Activated effector memory CD4-positive, alpha-beta T cell treated with anti-CD3 and anti-CD28 coated beads, Interleukin-2, amount 50 U/mL, for 16 hours (primary cell): ENCODE data around the gene SCIMP.
"Not testable (repeated sequence)": the region's sequence is repeated elsewhere in the genome, so short reads cannot be mapped to it uniquely, and the experiment has no call there.

Experiments used
- DNase-seq: peaks from one replicate; pipeline ENCODE4 v3.0.0-alpha.2; 2020

The SCIMP gene

GRCh38 chr17:5237541-5238016 lies 2.9 kb upstream of the SCIMP start:
- peak; percentile 71 for DNase-seq

- no peak for DNase-seq
Observed at GRCh38 chr17:5236938-5237540, 2.4 kb upstream of the SCIMP start.

- DNase-seq: not testable (repeated sequence)
Observed at GRCh38 chr17:5233492-5233891, 1.2 kb downstream of the SCIMP start.

- DNase-seq: no peak
Observed at GRCh38 chr17:5226940-5227878, 7.5 kb downstream of the SCIMP start.

- no peak for DNase-seq
Observed at GRCh38 chr17:5225668-5226457, 8.8 kb downstream of the SCIMP start.

- not testable (repeated sequence) for DNase-seq
Observed at GRCh38 chr17:5221912-5222311, 12.7 kb downstream of the SCIMP start.

GRCh38 chr17:5220074-5220473 lies 14.6 kb downstream of the SCIMP start:
- DNase-seq: no peak

- no peak for DNase-seq
Observed at GRCh38 chr17:5219536-5219935, 15.1 kb downstream of the SCIMP start.

- not testable (repeated sequence) for DNase-seq
Observed at GRCh38 chr17:5217562-5217961, 17.1 kb downstream of the SCIMP start.

GRCh38 chr17:5211458-5211857 lies 23.2 kb downstream of the SCIMP start:
- no peak for DNase-seq

GRCh38 chr17:5210614-5211252 lies 23.9 kb downstream of the SCIMP start:
- no peak for DNase-seq

- DNase-seq: no peak
Observed at GRCh38 chr17:5210091-5210490, 24.6 kb downstream of the SCIMP start.

GRCh38 chr17:5209396-5209795 lies 25.3 kb downstream of the SCIMP start:
- no peak for DNase-seq

- DNase-seq: no peak
Observed at GRCh38 chr17:5203908-5204294, 30.8 kb downstream of the SCIMP start.

- no peak for DNase-seq
Observed at GRCh38 chr17:5203178-5203907, 31.3 kb downstream of the SCIMP start.

GRCh38 chr17:5201011-5201410 lies 33.6 kb downstream of the SCIMP start:
- no peak for DNase-seq

- DNase-seq: no peak
Observed at GRCh38 chr17:5200360-5200759, 34.3 kb downstream of the SCIMP start.

GRCh38 chr17:5198472-5198871 lies 36.2 kb downstream of the SCIMP start:
- no peak for DNase-seq

- no peak for DNase-seq
Observed at GRCh38 chr17:5194346-5194745, 40.3 kb downstream of the SCIMP start.

GRCh38 chr17:5191541-5192417 lies 42.9 kb downstream of the SCIMP start, which contains the start of gene ZNF594:
Gene ZNF594 (minus strand): TSS chr17:5191868. CDS start chr17:5184256, 7,612 bp downstream.
- peak; percentile 99 for DNase-seq

GRCh38 chr17:5184288-5184687 lies 50.4 kb downstream of the SCIMP start:
- no peak for DNase-seq
